Measurements from ENCODE around the gene PRR19. TPM values are rescaled to one million over a fixed set of nuclear protein-coding genes. Genes with fewer than 3 reads are reported as not detected.
A peak's percentile ranks its signal among the peaks of the same experiment; 100 is the strongest.

PRR19 gene
- total RNA-seq, 1 donor from 2014 or later: 0.52 TPM

GRCh38 chr19:42313096-42313839 lies 11.3 kb downstream of the PRR19 start, which contains the start of gene TMEM145:
TSS of gene TMEM145 (plus strand) at chr19:42313309. CDS start at chr19:42313377, 68 bp downstream.
- H3K27ac ChIP-seq: no peak within 1 kb of the TSS

GRCh38 chr19:42313840-42314755 lies 12.2 kb downstream of the PRR19 start:
- Histone ChIP-seq H3K36me3 (no peaks in the 10 kb centered on the region), H3K9me3 (no peaks in the 10 kb centered on the region), H3K27ac (no peak overlapping the region), H3K4me1 (peaks cover 5% of the 10 kb centered on the region), H3K4me3 (no peak overlapping the region), H3K27me3 (peaks cover 36% of the 10 kb centered on the region)
- intact Hi-C loops (cut with DNase I): no loop called here
- DNase-seq: no peak
- no peak for TF ChIP-seq CTCF (IDR thresholded peaks at IDR 0.05)
- ATAC-seq: no peak

More at GRCh38 chr19:42313096-42313839, 11.3 kb downstream of the PRR19 start, which contains the start of gene TMEM145:
- intact Hi-C loops (cut with DNase I): no loop called here
- peaks cover 5% of the 10 kb centered on the region for H3K4me1 ChIP-seq
- H3K36me3 ChIP-seq: no peaks in the 10 kb centered on the region
- H3K9me3 ChIP-seq: no peaks in the 10 kb centered on the region
- H3K27me3 ChIP-seq: peaks cover 36% of the 10 kb centered on the region
- no peak for DNase-seq
- ATAC-seq: peak; percentile 68
- peak within 1 kb of the TSS; percentile 36 for H3K4me3 ChIP-seq
- TF ChIP-seq CTCF (IDR thresholded peaks at IDR 0.05): no peak

GRCh38 chr19:42315024-42315423 lies 13.1 kb downstream of the PRR19 start:
- peaks cover 36% of the 10 kb centered on the region for H3K27me3 ChIP-seq
- no peaks in the 10 kb centered on the region for H3K36me3 ChIP-seq
- H3K9me3 ChIP-seq: no peaks in the 10 kb centered on the region
- DNase-seq (no peak), ATAC-seq (no peak)
- H3K4me1 ChIP-seq: peaks cover 5% of the 10 kb centered on the region
- intact Hi-C loops (cut with DNase I): no loop called here
- no peak overlapping the region for H3K27ac ChIP-seq
- no peak for TF ChIP-seq CTCF (IDR thresholded peaks at IDR 0.05)
- no peak overlapping the region for H3K4me3 ChIP-seq

- intact Hi-C loops (cut with DNase I): no loop called here
- Histone ChIP-seq H3K36me3 (no peaks in the 10 kb centered on the region), H3K27me3 (peaks cover 29% of the 10 kb centered on the region), H3K27ac (no peak overlapping the region), H3K4me3 (peak overlapping the region; percentile 2), H3K9me3 (no peaks in the 10 kb centered on the region), H3K4me1 (peaks cover 5% of the 10 kb centered on the region)
- ATAC-seq (peak; percentile 74), DNase-seq (peak; percentile 80)
- no peak for TF ChIP-seq CTCF (IDR thresholded peaks at IDR 0.05)
Observed at GRCh38 chr19:42316223-42317211, 14.6 kb downstream of the PRR19 start.

- DNase-seq: no peak
- H3K27ac ChIP-seq: no peak overlapping the region
- no peak for ATAC-seq
Observed at GRCh38 chr19:42317535-42317934, 15.6 kb downstream of the PRR19 start.

More at GRCh38 chr19:42317535-42317934, 15.6 kb downstream of the PRR19 start:
- H3K36me3 ChIP-seq: no peaks in the 10 kb centered on the region
- H3K4me1 ChIP-seq: peaks cover 5% of the 10 kb centered on the region
- no peaks in the 10 kb centered on the region for H3K9me3 ChIP-seq
- intact Hi-C loops (cut with DNase I): no loop called here
- peaks cover 21% of the 10 kb centered on the region for H3K27me3 ChIP-seq
- TF ChIP-seq CTCF (IDR thresholded peaks at IDR 0.05): no peak
- no peak overlapping the region for H3K4me3 ChIP-seq

All from upper lobe of right lung (tissue), 1 donor.